Astrocyte (in vitro differentiated cells and primary cell): Measurements from ENCODE around the gene HPRT1. TPM values are rescaled to one million over a fixed set of nuclear protein-coding genes. Genes with fewer than 3 reads are reported as not detected.

Experiments
- DNase-seq: peaks from one replicate; pipeline ENCODE4 v3.0.0-alpha.2; 2010; ENCODE audit warnings: low read depth
- FAIRE-seq: peaks from 2 replicates; lab custom pipeline; 2011; peaks lifted over from hg19 to GRCh38; lab: Jason Lieb, UNC
- H2AFZ ChIP-seq: 2 replicates; pipeline ENCODE4 v1.6.0; 2012; ENCODE audit warnings: low read depth, low read length, inconsistent platforms
- H3K27ac ChIP-seq: 2 replicates; pipeline ENCODE4 v1.5.1; 2011; ENCODE audit warnings: low read depth, low read length, inconsistent platforms
- H3K27me3 ChIP-seq: 2 replicates; pipeline ENCODE4 v1.6.0; 2011; ENCODE audit warnings: low read length, inconsistent platforms; ENCODE audit not compliant: insufficient read depth
- H3K36me3 ChIP-seq: 2 replicates; pipeline ENCODE4 v1.5.1; 2011; ENCODE audit warnings: low read length, inconsistent platforms; ENCODE audit not compliant: insufficient read depth
- H3K4me1 ChIP-seq: 2 replicates; pipeline ENCODE4 v1.5.1; 2011; ENCODE audit warnings: low read length, inconsistent platforms; ENCODE audit not compliant: insufficient read depth
- H3K4me2 ChIP-seq: 2 replicates; pipeline ENCODE4 v1.6.0; 2012; ENCODE audit warnings: low read length, inconsistent platforms
- H3K4me3 ChIP-seq: 2 replicates; pipeline ENCODE4 v1.5.1; 2011; ENCODE audit warnings: low read depth, mild to moderate bottlenecking, low read length, inconsistent platforms; ENCODE audit not compliant: insufficient read depth
- H3K79me2 ChIP-seq: 2 replicates; pipeline ENCODE4 v1.6.0; 2012; ENCODE audit warnings: mild to moderate bottlenecking, low read length, inconsistent platforms; ENCODE audit not compliant: insufficient read depth
- H3K9ac ChIP-seq: 2 replicates; pipeline ENCODE4 v1.6.0; 2012; ENCODE audit warnings: mild to moderate bottlenecking, low read length, inconsistent platforms
- H3K9me3 ChIP-seq: 2 replicates; pipeline ENCODE4 v1.5.1; 2012; ENCODE audit warnings: low read depth, mild to moderate bottlenecking, low read length, inconsistent platforms; ENCODE audit not compliant: insufficient read depth
- H4K20me1 ChIP-seq: 2 replicates; pipeline ENCODE4 v1.6.0; 2012; ENCODE audit warnings: low read length, inconsistent platforms; ENCODE audit not compliant: insufficient read depth
- H3K27ac Mint-ChIP-seq: one replicate; pipeline ENCODE4 v1.8.0; 2021; ENCODE audit warnings: mild to moderate bottlenecking, mixed read lengths; ENCODE audit not compliant: unreplicated experiment
- H3K27me3 Mint-ChIP-seq: one replicate; pipeline ENCODE4 v1.8.0; 2021; ENCODE audit warnings: low read depth, mixed read lengths; ENCODE audit not compliant: unreplicated experiment
- H3K36me3 Mint-ChIP-seq: one replicate; pipeline ENCODE4 v1.8.0; 2021; ENCODE audit warnings: low read depth, mixed read lengths; ENCODE audit not compliant: unreplicated experiment
- H3K4me1 Mint-ChIP-seq: one replicate; pipeline ENCODE4 v1.8.0; 2021; ENCODE audit warnings: low read depth, mixed read lengths; ENCODE audit not compliant: unreplicated experiment
- H3K4me3 Mint-ChIP-seq: one replicate; pipeline ENCODE4 v1.8.0; 2021; ENCODE audit warnings: mild to moderate bottlenecking, moderate library complexity, mixed read lengths; ENCODE audit not compliant: unreplicated experiment
- H3K9me3 Mint-ChIP-seq: one replicate; pipeline ENCODE4 v1.8.0; 2021; ENCODE audit warnings: mild to moderate bottlenecking, mixed read lengths; ENCODE audit not compliant: unreplicated experiment
- CTCF ChIP-seq: IDR thresholded peaks from 2 replicates; pipeline ENCODE4 v1.5.1; 2011; ENCODE audit warnings: low read depth, mild to moderate bottlenecking, inconsistent platforms, low read length, moderate library complexity; ENCODE audit not compliant: insufficient read depth
- EZH2 ChIP-seq: IDR thresholded peaks from 2 replicates; pipeline ENCODE4 v1.6.1; 2012; ENCODE audit warnings: mild to moderate bottlenecking, low read length, inconsistent platforms; ENCODE audit not compliant: insufficient read depth
- total RNA-seq: library from RNA; stranded (reverse); gene quantifications from 2 replicates; pipeline ENCODE4 v1.2.1, GENCODE V29; 2021

Gene HPRT1
- total RNA-seq, 1 donor from 2014 or later, result 20.2 TPM

- Mint-ChIP-seq H3K9me3 (no peaks in the 10 kb centered on the region), H3K4me1 (peaks cover 26% of the 10 kb centered on the region)
Measured at GRCh38 chrX:134541906-134542305, 81.9 kb downstream of the HPRT1 start.

GRCh38 chrX:134542485-134542884, 82.5 kb downstream of the HPRT1 start:
- H3K36me3 Mint-ChIP-seq, result peaks cover 5% of the 10 kb centered on the region
- Histone ChIP-seq H3K4me3 (no peak overlapping the region), H3K4me2 (no peak overlapping the region), H3K9me3 (no peaks in the 10 kb centered on the region), H3K9ac (no peak overlapping the region), H2AFZ (no peak overlapping the region), H3K27ac (no peak overlapping the region), H3K27me3 (no peaks in the 10 kb centered on the region), H3K79me2 (peaks cover 12% of the 10 kb centered on the region), H4K20me1 (no peaks in the 10 kb centered on the region), H3K36me3 (peaks cover 4% of the 10 kb centered on the region), H3K4me1 (peaks cover 25% of the 10 kb centered on the region)
- FAIRE-seq, result no peak
- DNase-seq, result peak; percentile 27
- no peaks in the 10 kb centered on the region for H3K27me3 Mint-ChIP-seq
- peaks cover 27% of the 10 kb centered on the region for H3K4me1 Mint-ChIP-seq
- H3K27ac Mint-ChIP-seq, result no peak overlapping the region
- TF ChIP-seq CTCF, result no peak
- no peaks in the 10 kb centered on the region for H3K9me3 Mint-ChIP-seq
- no peak overlapping the region for H3K4me3 Mint-ChIP-seq

More at GRCh38 chrX:134541906-134542305, 81.9 kb downstream of the HPRT1 start:
- DNase-seq (no peak), FAIRE-seq (peak; percentile 39)
- Histone ChIP-seq H4K20me1 (no peaks in the 10 kb centered on the region), H3K27ac (no peak overlapping the region), H3K4me3 (no peak overlapping the region), H3K27me3 (no peaks in the 10 kb centered on the region), H3K36me3 (peaks cover 4% of the 10 kb centered on the region), H2AFZ (no peak overlapping the region), H3K9ac (no peak overlapping the region), H3K9me3 (no peaks in the 10 kb centered on the region), H3K4me1 (peaks cover 26% of the 10 kb centered on the region), H3K79me2 (peaks cover 6% of the 10 kb centered on the region), H3K4me2 (no peak overlapping the region)
- H3K36me3 Mint-ChIP-seq, result peaks cover 5% of the 10 kb centered on the region
- H3K27ac Mint-ChIP-seq, result no peak overlapping the region
- no peaks in the 10 kb centered on the region for H3K27me3 Mint-ChIP-seq
- no peak for TF ChIP-seq EZH2
- TF ChIP-seq CTCF, result no peak
- no peak overlapping the region for H3K4me3 Mint-ChIP-seq

DNA sequence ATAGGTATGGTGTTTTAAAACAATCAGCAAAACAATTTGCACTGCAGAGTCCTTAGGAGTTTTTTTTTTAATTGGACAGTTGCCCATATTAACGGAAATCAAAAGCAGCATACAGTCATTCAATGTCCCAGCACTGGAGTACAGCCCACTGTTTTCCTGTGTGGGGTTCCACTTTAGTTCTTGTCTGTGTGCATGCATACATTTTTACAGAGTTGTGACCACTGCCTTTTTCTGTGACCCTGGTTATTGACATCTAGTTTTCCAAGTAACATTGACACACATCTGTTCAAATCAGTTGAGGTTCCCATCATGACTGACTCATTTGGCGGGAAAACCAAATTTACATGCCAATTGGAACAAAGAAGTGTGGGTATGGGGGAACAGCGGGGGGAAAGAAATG, 83.3 kb downstream of the HPRT1 start:
- no peak overlapping the region for H3K4me2 ChIP-seq
- H3K9me3 ChIP-seq, result no peaks in the 10 kb centered on the region
- H3K9ac ChIP-seq, result no peak overlapping the region
- Mint-ChIP-seq H3K36me3 (peaks cover 7% of the 10 kb centered on the region), H3K9me3 (no peaks in the 10 kb centered on the region), H3K27me3 (no peaks in the 10 kb centered on the region), H3K4me3 (no peak overlapping the region), H3K27ac (no peak overlapping the region), H3K4me1 (peaks cover 23% of the 10 kb centered on the region)
- no peaks in the 10 kb centered on the region for H4K20me1 ChIP-seq
- no peak for TF ChIP-seq CTCF
- no peak for TF ChIP-seq EZH2
- no peak overlapping the region for H3K4me3 ChIP-seq
- no peak overlapping the region for H2AFZ ChIP-seq
- peaks cover 4% of the 10 kb centered on the region for H3K36me3 ChIP-seq
- peaks cover 20% of the 10 kb centered on the region for H3K79me2 ChIP-seq
- H3K27me3 ChIP-seq, result no peaks in the 10 kb centered on the region
- FAIRE-seq (no peak), DNase-seq (no peak)
- H3K27ac ChIP-seq, result no peak overlapping the region
- H3K4me1 ChIP-seq, result peaks cover 21% of the 10 kb centered on the region
